ENCODE measurements around the gene DIPK1C.

GRCh38 chr18:74425876-74426275 lies 31.2 kb downstream of the DIPK1C start:
- TF ChIP-seq EZH2phosphoT487 (IDR thresholded peaks at IDR 0.05; ENCODE audit: borderline replicate concordance, low read length): no peak
- no peak for TF ChIP-seq CTCF (IDR thresholded peaks at IDR 0.05; ENCODE audit: low read depth, low read length, poor library complexity, severe bottlenecking)

All from DOHH2 (cell line).